HG02884 (cell line): ENCODE measurements around the gene TSPAN15.
"Not testable (repeated sequence)": the region's sequence is repeated elsewhere in the genome, so short reads cannot be mapped to it uniquely, and the experiment has no call there.

Source experiments
- ATAC-seq: cut with Tn5 transposase; IDR thresholded peaks from one replicate; pipeline ENCODE4 v1.9.1; 2021; ENCODE audit warnings: mild to moderate bottlenecking, moderate library complexity; ENCODE audit not compliant: unreplicated experiment

TSPAN15 gene

GRCh38 chr10:69443354-69443753 is 7.9 kb upstream of the TSPAN15 start:
- ATAC-seq, result no peak

- no peak for ATAC-seq
These were observed 6.2 kb upstream of the TSPAN15 start for GRCh38 chr10:69445041-69445440.

- no peak for ATAC-seq
These were observed 5.0 kb upstream of the TSPAN15 start for GRCh38 chr10:69446229-69446628.

GRCh38 chr10:69446650-69447151 is 4.6 kb upstream of the TSPAN15 start:
- ATAC-seq, result no peak

- no peak for ATAC-seq
These were observed 1.4 kb upstream of the TSPAN15 start for GRCh38 chr10:69449841-69450240.

- ATAC-seq, result not testable (repeated sequence)
These were observed 870 bp upstream of the TSPAN15 start for GRCh38 chr10:69450395-69450794.

GRCh38 chr10:69451784-69452251 is 553 bp downstream of the TSPAN15 start:
- ATAC-seq, result no peak

- no peak for ATAC-seq
These were observed 1.6 kb downstream of the TSPAN15 start for GRCh38 chr10:69452676-69453415.

- ATAC-seq, result no peak
These were observed 2.5 kb downstream of the TSPAN15 start for GRCh38 chr10:69453795-69454194.

- ATAC-seq, result no peak
These were observed 3.9 kb downstream of the TSPAN15 start for GRCh38 chr10:69455006-69455763.

- no peak for ATAC-seq
These were observed 5.8 kb downstream of the TSPAN15 start for GRCh38 chr10:69456880-69457693.

GRCh38 chr10:69457771-69458237 is 6.5 kb downstream of the TSPAN15 start:
- ATAC-seq, result no peak

- no peak for ATAC-seq
These were observed 7.3 kb downstream of the TSPAN15 start for GRCh38 chr10:69458430-69459100.

- ATAC-seq, result no peak
These were observed 8.0 kb downstream of the TSPAN15 start for GRCh38 chr10:69459101-69459790.

GRCh38 chr10:69459893-69460575 is 8.8 kb downstream of the TSPAN15 start:
- no peak for ATAC-seq

- no peak for ATAC-seq
These were observed 9.4 kb downstream of the TSPAN15 start for GRCh38 chr10:69460576-69461242.

GRCh38 chr10:69461243-69462025 is 10.2 kb downstream of the TSPAN15 start:
- ATAC-seq, result no peak

GRCh38 chr10:69463886-69464285 is 12.6 kb downstream of the TSPAN15 start:
- no peak for ATAC-seq
